MM.1S (cell line): ENCODE results near the gene DNASE1L2.

Source experiments
- EZH2phosphoT487 ChIP-seq: fragments of 300-600 bp; sonication (generic); IDR thresholded peaks from 2 replicates; pipeline ENCODE4 v1.6.1; 2018; ENCODE audit warnings: antibody characterized with exemption, low read length
- TF ChIP-seq, protein P1 (sequence below): fragments of 300-600 bp; sonication (generic); IDR thresholded peaks from 2 replicates; pipeline ENCODE4 v1.5.1; 2016; ENCODE audit warnings: antibody characterized with exemption, low read length, mixed read lengths

DNA sequence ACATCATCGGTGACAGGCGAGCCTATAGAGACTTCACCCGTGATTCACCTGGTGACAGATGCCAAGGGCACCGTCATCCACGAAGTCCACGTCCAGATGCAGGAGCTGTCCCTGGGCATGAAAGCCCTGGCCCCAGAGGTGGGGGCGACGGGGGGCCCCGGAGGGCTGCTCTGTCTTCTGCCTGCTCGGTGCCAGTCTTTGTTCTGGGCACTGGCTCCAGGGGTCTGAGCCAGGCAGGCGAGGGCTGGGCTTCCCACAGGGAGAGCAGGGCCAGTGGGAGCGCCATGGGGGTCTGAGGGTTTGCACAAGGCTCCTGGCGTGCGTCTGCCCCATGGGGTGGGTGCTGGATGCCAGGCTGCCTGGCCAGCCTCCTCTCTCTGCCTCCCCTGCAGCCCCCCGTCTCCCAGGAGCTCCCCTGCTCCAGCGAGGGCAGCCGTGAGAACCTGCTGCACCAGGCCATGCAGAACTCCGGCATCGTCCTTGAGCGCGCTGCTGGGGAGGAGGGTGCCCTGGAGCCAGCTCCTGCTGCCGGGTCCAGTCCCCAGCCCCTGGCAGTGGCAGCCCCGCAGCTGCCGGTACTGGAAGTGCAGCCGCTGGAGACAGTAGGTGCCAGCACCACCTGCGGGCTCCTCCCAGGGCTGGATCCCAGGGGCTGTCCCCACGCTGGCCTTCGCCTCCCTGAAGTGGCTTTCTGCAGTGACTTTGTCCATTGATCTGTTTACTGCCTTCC lies 3.0 kb upstream of the DNASE1L2 start:
- TF ChIP-seq, protein P1, sequence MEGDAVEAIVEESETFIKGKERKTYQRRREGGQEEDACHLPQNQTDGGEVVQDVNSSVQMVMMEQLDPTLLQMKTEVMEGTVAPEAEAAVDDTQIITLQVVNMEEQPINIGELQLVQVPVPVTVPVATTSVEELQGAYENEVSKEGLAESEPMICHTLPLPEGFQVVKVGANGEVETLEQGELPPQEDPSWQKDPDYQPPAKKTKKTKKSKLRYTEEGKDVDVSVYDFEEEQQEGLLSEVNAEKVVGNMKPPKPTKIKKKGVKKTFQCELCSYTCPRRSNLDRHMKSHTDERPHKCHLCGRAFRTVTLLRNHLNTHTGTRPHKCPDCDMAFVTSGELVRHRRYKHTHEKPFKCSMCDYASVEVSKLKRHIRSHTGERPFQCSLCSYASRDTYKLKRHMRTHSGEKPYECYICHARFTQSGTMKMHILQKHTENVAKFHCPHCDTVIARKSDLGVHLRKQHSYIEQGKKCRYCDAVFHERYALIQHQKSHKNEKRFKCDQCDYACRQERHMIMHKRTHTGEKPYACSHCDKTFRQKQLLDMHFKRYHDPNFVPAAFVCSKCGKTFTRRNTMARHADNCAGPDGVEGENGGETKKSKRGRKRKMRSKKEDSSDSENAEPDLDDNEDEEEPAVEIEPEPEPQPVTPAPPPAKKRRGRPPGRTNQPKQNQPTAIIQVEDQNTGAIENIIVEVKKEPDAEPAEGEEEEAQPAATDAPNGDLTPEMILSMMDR, result no peak
- TF ChIP-seq EZH2phosphoT487, result no peak
